Stimulated activated CD8-positive, alpha-beta memory T cell treated with anti-CD3 and anti-CD28 coated beads, Interleukin-15, amount 100 ng/mL, for 4 hours (primary cell): Measurements from ENCODE around the gene SLC35F6.
"Not testable (repeated sequence)": the region's sequence is repeated elsewhere in the genome, so short reads cannot be mapped to it uniquely, and the experiment has no call there.

Source experiments
- DNase-seq, 2 donors: peaks; one replicate each; pipeline ENCODE4 v3.0.0-alpha.2; 2020; ENCODE audit warnings: low read depth in 2 of 2

Gene SLC35F6

DNA sequence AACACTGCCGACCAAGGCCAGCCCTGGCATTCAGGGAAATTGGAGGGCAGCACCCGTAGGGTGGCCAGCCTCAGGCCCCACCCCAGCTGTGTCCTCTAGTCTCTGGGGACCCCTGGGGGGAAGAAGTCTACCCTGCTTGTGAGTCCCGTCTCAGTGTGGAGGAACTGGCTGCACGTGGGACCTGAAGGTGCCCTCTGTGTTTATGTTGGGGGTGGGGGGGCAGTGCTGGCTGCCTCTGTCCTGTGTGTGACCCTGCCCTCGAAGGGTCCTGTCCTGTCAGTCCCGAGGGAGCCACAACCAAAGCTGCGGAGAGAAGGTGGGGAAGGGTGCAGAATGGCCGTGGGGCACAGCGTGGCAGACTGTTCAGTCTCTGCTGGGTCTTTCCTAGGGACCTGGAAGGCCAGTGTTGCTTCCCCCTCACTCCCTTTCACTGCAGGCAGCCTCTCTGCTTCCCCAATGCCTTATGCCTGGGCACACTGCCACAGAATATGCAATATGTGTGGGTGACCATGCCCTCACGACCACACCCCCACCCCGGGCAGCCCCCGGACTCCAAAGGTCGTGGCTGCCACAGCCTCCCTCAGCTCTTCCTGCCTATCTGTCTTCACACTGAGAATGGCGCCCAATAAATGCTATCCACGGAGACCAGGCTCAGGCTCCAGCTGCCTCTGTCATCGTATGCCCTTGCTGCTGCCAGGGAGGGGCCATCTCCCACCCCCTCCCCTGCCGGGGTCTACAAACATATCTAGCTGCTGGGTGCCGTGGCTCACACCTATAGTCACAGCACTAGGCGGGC is 33.3 kb upstream of the SLC35F6 start:
- DNase-seq = no peak

DNA sequence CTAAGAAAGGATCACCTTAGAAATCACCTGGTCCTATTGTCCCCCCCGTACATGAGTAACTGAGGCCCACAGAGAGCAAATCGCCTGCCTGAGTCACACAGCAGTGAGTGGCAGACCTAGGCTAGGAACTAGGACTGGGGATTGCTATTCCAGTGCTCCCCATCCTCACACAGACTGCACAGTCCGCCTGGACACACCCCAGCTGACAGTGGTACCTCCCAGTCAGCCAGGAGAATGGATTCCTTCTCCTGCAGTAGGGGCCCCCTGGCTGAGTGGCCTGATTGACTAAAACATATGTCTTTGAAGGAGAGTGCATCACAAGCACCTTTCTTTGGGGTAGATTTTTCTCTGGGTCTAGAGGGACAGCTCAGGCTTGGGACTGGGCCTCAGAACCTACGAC is 32.4 kb upstream of the SLC35F6 start:
- no peak for DNase-seq

- no peak for DNase-seq
These were observed 31.6 kb upstream of the SLC35F6 start for GRCh38 chr2:26732446-26732845.

- DNase-seq = no peak
These were observed 30.7 kb upstream of the SLC35F6 start for GRCh38 chr2:26733413-26733812.

- no peak for DNase-seq
These were observed 29.0 kb upstream of the SLC35F6 start for GRCh38 chr2:26735097-26735496.

DNA sequence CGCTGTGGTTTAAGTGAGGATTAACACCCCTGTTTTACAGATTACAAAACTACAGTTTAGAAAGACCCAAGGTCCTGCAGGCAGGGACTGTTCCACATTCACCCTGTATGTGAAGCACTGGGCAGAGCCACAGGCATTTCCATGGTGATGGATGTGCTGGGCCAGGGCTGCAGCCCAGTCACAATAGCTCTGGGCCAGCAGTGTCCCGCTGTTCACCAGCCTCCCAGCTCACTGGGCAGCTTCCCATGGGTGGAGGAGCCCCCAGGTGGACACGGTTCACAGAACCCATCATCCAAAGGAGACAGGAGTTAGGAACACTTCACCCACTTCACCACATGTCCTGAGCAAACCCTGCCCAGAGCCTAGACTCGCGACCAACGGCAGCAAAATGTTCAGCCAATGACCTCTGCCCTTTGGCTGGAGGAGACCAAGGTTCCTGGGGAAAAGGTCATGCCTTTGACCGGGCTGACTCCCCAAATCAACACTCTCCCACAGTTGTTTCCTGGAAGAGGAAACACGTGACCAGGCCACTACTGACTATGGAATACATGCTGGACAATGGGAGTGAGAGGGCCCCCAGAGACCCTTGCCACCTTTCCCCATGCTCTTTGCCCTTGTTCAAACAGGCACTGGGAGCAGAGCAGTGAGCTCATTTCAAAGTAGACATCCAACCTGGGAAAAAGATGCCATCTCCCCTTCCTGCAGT is 28.0 kb upstream of the SLC35F6 start:
- DNase-seq = no peak

GRCh38 chr2:26737221-26737620 is 26.9 kb upstream of the SLC35F6 start:
- DNase-seq = no peak

GRCh38 chr2:26738481-26738880 is 25.6 kb upstream of the SLC35F6 start:
- DNase-seq = no peak

- DNase-seq = no peak
These were observed 24.6 kb upstream of the SLC35F6 start for GRCh38 chr2:26739514-26739913.

- no peak for DNase-seq
These were observed 23.7 kb upstream of the SLC35F6 start for GRCh38 chr2:26740346-26740745.

DNA sequence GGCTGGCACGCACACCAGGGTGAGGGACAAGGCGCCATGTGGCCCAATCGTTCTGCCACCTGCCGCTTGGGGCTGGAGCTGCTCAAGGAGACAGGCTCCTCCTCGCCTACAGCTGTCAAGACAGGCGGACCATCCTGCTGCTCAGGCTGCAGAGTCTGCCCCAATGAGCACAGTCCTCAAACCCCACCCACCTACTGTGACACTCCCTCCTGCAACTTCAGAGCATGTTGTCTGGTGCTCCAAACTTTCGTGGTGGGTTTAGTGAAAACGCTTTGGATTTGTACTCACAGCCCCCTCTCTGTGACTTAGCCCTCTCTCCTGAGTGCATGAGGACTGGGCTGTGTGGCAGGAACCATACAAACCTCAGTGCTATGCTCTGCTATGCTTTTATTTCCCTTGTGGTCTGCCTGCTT is 23.2 kb upstream of the SLC35F6 start:
- DNase-seq = peak in 1 of 2 donors; percentile 11

GRCh38 chr2:26742048-26742770 is 21.9 kb upstream of the SLC35F6 start:
- DNase-seq = no peak

DNA sequence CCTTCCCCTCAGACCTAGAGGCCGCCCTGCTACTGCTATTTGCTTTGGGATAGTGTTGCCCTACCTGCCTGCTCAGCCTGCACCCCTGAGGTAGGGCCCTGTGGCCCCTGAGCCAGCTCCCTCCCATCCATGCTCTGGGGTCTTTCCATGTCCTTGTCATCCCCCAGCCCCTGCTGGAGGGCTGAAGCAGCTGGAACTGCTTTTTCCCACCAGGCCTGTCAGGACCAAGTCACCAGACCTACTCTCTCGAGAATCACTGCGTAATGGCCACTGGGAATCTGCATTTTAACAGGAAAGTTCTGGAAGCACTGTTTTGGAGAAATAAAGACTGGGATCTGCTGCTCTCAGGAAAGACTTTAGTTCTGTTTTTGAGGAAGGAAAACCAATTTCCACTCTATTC is 20.2 kb upstream of the SLC35F6 start:
- DNase-seq = no peak

DNA sequence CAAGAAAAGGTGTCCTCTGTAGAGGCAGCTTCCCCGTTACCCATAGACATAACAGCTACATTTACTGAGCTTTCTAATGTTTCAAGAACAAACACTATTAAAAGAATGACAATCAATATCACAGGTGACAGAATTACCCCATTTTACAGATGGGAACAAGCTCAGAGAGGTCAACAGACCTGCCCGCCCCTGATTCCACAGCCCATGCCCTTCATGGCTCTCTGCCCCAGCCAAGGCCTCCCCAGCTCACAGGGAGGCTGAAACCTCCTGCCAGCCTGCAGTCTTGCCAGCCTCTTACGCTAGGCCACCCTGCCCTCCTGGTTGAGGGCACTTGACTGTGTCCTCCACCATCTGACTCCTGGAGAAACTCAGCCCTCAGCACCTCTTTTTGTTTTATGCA is 19.1 kb upstream of the SLC35F6 start:
- DNase-seq = no peak

- DNase-seq = peak; percentile 29 to 47
These were observed 18.3 kb upstream of the SLC35F6 start for GRCh38 chr2:26745609-26746327.

DNA sequence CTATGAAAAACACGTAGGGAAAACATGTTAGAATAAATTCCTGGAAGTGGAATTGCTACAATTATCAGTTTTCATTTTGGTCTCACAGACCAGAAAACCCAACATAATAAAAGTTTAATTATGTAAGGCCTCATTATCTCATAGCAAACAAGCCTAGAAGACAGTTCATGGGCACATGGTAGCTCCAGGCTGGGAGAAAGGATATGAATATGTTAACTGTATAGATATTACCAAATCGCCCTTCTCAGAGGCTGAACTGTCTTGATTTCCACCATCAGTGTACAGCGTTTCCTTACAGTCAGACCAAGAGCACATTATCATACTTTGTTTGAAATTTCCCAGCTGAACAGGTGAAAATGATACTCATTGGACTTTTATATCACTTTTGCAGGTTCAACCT is 17.1 kb upstream of the SLC35F6 start:
- DNase-seq = no peak

- not testable (repeated sequence) for DNase-seq
These were observed 14.2 kb upstream of the SLC35F6 start for GRCh38 chr2:26749787-26750420.

DNA sequence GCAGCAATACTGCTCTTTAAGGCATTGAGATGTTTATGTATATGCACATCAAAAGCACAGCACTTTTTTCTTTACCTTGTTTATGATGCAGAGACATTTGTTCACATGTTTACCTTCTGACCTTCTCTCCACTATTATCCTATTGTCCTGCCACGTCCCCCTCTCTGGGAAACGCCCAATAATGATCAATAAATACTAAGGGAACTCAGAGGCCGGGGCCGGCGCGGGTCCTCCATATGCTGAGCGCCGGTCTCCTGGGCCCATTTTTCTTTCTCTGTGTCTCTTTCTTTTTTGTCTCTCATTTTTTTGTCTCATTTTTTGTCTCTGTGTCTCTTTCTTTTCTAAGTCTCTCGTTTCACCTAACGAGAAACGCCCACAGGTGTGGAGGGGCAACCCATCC is 13.6 kb upstream of the SLC35F6 start:
- not testable (repeated sequence) for DNase-seq

GRCh38 chr2:26752656-26753055 is 11.4 kb upstream of the SLC35F6 start:
- DNase-seq = no peak

GRCh38 chr2:26754539-26754938 is 9.5 kb upstream of the SLC35F6 start:
- no peak for DNase-seq

- no peak for DNase-seq
These were observed 9.0 kb upstream of the SLC35F6 start for GRCh38 chr2:26754972-26755670.
